Ammon's horn (tissue), 1 donor: Measurements from ENCODE around the gene PNRC1.
"Not testable (repeated sequence)": the region's sequence is repeated elsewhere in the genome, so short reads cannot be mapped to it uniquely, and the experiment has no call there.

Experiments
- DNase-seq: peaks from one replicate; pipeline ENCODE4 v3.0.0-alpha.2; 2016; ENCODE audit warnings: low spot score

PNRC1 gene

DNA sequence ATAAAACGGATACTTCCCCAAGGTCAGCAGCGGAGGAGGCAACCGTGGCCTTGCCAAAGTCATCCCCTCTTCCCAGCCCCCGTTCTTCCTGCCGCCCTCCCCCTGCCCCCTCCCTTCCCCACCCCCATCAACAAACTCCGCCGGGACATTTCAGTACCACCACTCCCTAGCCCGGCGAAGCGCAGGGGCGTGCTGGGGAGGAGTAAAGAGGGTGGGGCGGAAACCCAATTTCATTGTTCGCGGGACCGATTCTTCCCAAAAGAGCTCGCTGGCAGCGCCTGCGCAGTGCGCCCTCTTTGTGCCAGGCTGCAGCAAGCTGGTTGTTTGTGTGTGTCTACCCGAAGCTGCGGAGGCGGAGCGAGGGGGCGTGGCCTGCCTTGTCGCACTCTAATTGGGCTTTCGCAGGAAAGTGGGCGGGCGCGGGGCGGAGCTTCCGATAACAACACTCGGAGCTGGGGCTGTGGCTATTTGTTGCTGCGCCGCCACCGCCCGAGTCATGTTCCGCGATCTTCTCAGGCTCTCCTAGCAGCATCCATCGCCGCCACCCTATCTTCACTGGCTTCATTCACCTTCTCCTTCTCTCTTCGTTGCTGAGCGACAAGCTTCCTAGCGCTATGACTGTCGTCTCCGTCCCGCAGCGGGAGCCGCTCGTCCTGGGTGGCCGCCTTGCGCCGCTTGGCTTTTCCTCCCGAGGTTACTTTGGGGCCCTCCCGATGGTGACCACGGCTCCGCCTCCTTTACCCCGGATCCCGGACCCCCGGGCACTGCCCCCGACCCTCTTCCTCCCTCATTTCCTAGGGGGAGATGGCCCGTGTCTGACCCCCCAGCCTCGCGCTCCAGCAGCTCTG is at the start of gene PNRC1:
TSS of gene PNRC1 (plus strand) at position 471 of the 848 bp plus-strand sequence. CDS start at position 615, 144 bp downstream.
- peak; percentile 100 for DNase-seq

DNA sequence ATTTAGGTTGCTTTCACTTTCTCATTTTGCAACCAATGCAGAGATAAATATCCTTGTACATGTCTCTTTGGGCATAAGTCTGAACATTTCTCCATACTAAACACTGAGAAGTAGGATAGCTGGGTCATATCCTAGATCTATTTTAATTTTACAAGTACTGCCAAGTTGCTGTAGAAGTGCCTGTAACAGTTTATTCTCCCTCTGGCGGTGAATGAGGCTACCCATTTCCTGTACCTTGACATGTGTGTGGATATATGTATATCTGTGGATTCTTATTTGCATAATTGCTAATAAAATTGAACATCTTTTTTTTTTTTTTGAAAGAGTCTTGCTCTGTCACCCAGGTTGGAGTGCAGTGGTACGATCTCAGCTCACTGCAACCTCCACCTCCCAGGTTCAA is 48.0 kb upstream of the PNRC1 start:
- no peak for DNase-seq

DNA sequence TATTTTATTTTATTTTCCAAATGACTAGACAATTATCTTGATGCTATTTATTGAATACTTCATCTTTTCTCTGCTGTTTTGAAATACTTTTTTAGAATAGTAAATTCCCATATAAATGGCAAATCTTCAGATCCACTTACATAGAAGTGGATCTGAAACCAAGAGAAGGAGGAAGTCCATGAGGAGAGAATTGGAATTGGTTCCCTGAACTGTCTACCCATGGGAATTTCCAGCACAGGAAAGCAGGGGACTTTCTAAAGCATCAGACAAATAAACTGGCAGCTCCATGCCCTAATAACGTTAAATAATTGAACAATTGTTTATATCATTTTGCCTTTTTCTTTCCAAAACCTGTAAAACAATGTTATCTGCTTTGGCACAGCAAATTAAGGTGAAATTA is 47.1 kb upstream of the PNRC1 start:
- no peak for DNase-seq

DNA sequence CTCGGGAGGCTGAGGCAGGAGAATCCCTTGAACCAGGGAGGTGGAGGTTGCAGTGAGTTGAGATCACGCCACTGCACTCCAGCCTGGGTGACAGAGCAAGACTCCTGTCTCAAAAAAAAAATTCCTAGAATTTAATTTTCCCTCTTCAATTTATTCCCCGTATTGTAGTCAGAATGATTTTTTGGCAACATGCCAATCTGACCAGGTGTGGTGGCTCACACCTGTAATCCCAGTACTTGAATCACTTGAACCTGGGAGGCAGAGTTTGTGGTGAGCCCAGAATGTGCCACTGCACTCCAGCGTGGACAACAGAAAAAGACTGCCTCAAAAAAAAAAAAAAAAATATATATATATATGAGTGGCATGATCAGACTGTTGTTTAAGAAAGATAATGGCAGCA is 46.4 kb upstream of the PNRC1 start:
- DNase-seq = not testable (repeated sequence)

DNA sequence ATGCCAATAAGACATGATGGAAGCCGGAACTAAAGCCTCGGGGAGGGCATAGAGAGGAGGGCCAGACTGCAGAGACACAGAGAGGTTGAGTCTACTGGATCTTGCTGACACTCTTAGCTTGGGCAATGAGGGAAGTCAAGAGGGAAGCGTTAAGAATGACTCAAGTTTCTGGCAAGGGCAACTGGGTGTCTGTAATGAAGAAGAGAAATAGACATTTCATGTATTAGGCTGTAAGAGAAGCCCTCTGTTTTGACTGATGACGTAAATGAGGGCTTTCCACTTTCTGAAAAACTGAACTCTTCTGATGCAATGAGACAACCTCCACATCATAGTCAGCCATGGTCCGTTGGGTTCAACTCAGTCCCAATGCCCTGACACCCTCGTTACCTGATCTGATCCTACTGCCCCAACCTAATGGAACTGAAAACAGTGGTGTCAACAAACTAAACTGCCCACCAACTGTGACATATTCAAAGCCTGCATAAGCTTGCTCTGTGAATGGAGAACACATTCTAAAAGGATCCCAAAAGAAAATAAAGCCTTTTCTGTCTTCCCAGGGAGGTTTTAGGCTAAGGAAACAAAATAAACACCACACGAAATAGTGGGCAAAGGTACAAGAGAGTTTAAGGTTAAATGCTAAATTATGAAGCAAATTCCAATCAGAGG is 45.8 kb upstream of the PNRC1 start:
- DNase-seq = peak; percentile 57

DNA sequence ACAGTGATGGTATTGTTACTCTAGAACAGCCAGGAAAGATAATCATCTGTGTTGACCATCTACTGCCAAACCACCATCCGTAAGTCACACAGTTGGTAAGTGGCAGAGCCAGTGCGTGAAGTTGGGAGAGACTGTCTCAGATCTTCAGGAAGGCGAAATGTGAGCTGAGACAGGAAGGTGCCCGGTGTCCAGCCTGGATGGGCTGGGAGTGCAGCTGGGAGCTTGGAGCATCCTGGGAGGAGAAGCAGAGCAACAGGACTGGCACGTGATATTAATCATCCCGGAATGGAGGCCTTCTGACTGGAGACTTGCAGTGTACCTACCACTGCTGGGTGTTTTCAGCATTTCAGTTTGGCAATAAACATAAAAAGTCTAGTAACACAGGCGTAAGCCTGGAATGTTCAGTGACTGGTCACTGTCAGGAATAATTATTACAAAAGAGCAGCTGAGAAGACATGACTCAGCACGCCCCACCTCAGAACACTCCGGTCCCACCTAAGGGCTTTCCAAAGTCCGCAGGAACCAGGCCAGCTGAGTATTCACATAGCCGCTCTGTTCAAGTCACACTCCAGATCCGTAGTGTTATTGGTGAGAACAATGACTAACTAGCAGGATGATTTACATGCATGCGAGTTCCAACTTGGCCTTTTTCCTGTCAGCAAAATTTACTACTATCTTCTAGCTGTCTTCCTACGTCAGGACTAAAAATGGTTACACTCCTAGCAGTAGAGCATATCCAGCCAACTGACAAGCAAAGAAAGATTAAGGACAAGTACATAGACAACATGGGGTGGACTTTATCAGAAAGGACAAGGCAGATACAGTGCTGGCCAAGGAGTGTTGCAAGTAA is 45.1 kb upstream of the PNRC1 start:
- peak; percentile 68 for DNase-seq

DNA sequence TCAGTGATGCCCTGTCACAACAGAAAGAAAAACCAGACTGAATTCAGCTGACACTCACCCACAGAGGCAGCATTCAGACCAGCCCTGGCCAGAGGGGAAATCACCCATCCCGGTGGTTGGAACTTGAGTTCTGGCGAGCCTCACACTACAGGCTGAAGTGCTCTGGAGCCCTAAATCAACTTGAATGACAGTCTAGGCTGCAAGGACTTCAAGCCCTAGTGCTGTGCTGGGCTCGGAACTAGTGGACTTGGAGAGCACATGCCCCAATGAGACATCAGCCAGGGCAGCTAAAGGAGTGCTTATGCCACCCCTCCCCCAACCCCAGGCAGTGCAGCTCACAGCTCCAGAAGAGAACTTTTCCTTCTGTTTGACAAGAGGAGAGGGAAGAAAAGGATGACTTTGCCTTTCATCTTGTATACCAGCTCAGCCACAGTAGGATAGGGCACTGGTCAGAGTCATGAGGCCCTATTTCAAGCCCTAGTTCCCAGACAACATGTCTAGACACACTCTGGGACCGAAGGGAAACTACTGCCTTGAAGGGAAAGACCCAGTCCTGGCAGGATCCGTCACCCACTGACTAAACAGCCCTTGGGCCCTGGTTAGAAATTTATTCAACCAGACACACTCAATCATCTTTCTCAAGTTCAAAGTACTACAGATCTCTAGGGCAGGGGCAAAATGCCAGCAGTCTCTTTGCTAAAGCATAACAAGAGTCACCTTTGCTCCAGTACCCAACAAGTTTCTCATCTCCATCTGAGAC is 43.2 kb upstream of the PNRC1 start:
- DNase-seq = no peak

DNA sequence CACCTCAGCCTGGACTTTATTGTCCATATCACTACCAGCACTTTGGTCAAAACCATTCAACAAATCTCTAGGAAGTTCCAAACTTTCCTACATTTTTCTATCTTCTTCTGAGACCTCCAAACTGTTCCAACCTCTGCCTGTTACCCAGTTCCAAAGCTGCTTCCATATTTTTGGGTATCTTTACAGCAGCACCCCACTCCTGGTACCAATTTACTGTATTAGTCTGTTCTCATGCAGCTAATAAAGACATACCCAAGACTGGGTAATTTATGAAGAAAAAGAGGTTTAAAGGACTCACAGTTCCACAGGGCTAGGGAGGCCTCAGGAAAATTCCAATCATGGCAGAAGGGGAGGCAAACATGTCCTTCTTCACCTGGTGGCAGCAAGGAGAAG is 42.7 kb upstream of the PNRC1 start:
- not testable (repeated sequence) for DNase-seq

DNA sequence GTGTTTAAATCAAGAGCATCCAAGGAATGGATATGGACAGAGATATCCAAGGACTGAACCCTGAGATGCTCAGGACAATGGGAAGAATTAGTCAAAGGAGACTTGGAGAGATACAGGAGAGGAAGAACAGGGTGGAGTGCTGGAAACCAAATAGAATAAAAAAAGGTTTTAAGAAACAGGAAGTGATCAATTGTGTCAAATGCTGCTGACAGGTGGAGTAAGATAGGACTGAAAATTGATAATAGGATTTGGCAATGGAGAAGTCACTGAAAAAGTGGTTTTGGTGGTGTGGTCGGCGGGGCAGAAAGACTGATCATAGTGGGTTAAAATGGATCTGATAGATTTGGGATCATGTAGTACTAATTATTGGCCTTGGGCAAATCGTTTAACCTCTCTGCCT is 37.9 kb upstream of the PNRC1 start:
- no peak for DNase-seq

DNA sequence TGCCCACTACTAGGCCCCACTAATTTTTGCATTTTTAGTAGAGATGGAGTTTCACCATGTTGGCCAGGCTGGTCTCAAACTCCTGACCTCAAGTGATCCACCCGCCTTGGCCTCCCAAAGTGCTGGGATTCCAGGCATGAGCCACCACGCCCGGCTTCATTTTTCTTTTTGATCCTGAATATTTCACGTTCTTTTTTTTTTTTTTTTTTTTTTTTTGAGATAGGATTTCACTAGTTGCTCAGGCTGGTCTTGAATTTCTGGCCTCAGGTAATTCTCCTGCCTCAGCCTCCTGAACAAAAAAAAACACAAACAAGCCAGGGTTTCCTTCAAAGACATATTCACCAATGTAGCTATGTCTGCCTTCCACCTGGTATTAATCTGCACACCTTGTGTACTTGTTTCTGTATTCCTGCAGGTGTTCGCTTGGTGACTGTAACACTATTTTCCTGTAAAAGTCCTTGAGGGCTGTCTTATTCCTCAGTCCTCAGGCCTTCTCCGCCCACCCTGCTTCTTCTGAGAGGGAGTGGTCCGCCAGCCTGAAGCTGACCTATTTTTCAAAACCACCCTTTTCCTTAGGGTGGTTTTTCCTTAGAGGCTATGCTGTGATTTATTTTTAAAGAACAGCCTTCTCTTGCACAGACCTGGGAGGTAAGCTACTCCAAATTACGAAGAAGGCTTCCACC is 36.1 kb upstream of the PNRC1 start:
- no peak for DNase-seq

DNA sequence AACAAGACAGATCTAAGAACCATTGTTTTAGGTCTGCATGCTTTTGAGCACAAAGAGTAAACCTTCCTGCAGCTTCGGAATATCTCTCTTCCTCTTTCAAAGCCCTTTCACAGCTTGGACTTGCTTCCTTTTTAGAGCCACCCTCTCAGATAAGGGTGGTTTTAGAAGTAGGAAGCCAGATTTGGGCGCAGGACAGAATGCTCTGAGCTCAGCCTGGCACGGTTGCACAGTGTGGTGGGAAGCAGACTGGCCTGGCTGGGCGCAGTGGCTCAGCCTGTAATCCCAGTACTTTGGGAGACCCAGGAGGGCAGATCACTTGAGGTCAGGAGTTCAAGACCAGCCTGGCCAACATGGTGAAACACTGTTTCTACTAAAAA is 35.6 kb upstream of the PNRC1 start:
- peak; percentile 75 for DNase-seq

DNA sequence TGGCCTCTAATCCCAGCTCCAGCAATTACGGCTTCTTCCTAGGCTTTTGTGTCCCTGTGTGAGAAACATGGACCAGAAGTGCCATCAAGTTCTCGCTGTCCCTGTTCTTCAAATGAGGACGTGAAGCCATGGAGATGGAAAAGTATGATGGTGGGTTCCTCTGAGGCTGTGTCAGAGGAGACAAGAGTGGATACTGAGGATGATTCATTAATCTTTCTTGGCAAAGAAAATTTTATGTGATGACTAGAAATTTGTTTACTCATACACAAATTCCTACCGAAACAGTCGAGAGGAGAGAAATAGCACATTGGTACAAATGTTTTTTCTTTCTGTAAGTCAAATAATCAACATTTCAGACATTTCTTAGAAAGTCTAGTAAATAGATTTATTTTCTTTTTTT is 35.0 kb upstream of the PNRC1 start:
- no peak for DNase-seq

DNA sequence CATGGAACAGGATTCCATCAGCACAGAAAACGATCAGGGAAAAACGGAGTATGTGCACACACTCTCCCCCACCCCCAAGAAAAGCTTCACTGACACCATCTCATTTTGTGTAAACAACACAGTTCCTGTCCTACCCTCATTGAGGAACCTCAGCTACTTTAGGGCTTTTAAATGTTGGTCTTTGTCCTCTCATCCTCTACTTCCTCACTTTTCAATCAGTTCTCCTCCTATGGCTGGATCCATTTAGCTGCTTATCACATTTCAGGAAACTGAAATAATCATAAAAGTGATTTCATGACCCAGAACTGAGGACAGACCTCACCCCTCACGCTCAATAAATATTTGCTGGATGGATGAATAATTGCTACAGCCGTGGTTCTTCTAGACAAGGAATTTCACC is 33.1 kb upstream of the PNRC1 start:
- no peak for DNase-seq

DNA sequence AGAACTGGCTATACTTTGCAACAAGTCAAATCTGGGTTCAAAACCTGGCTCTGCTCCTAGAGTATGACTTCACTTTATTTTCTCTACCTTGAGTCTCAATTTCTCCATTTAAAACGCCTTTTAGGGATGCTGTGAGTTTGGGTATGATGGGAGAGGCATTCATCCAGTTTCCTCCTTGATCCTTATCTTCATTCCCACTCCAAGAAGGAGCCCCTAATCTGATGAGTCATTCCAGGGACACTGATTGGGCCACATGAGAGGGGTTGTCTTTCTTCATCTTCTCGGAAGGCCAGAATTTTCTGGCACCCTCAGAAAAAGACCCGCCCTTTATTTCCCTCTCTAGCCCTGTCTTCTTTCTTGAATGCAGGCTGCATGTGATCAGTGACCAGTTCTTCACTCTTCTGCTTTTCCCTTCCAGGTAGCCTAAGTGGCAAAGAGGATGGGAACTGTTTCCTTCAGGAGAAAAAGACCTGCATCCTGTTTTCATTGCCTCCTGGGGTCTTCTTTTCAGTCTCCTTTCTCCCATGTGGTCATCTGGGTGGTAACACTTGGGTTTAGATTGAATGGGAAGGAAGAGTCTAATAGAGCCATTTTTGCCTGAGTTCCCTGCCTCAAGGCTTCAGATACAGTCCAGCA is 32.1 kb upstream of the PNRC1 start:
- no peak for DNase-seq

DNA sequence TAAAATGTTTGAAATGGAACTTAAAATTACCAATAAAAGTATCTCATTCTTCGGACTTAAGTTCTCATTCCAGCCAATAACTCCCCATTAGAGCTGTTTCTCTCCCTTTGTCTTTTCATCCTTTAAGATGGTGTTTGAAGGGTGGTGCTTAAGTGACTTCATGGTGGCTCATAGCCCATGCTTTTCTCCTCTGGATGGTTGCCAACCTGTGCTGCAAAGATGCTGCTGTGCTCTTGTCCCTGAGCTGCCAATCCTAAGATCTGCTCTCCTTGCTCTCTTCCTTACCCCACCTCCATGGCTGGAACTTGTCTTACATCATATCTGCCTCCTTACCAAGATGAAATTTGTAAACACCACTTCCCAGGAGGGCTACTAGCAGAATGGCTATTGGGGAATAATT is 31.6 kb upstream of the PNRC1 start:
- no peak for DNase-seq

DNA sequence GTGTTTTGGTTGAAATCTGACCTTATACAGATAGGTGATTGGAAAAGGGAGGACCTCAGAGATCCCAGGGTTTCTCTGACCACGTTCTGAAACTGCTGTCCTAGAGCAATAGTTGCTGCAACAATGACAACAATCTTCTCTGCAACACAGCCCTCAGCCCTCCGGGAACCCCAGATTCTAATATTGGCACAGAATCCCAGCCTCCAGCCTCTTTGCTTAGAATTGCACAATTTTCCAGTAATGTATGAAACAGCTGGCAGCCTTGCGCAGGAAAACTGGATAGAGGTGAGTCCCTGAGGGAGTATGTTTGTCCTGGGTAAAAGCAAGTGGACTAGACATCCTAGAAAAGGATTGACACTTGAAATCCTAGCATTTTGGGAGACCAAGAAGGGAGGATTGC is 30.4 kb upstream of the PNRC1 start:
- DNase-seq = no peak

DNA sequence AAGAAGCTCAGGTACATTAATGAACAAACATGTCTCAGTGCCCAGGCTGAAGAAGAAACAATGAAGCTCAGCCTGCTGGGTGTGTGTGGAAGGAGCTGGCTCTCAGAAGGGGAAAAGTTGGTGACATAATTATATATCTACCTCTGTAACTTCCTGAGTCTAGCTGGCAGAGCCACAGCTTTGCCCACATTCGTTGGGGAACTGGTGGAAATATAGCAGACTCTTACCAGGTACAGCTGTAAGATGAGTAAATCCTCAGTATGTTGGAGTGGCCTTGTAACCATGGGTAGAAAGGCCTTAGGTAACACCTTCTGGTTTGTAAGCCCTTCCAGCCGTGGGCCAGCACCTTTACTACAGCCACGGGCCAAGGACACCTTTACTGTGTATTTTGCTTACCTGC is 29.9 kb upstream of the PNRC1 start:
- DNase-seq = no peak

DNA sequence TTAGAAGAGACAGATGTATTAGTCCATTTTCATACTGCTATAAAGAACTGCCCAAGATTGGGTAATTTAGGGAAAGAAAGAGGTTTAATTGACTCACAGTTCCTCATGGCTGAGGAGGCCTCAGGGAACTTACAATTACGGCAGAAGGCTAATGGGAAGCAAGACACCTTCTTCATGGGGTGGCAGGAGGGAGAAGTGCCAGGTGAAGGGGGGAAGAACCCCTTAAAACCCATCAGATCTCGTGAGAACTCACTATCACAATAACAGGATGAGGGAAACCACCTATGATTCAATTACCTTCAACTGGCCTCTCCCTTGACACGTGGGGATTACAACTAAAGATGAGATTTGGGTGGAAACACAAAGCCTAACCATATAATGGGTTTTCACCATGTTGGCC is 28.9 kb upstream of the PNRC1 start:
- no peak for DNase-seq

DNA sequence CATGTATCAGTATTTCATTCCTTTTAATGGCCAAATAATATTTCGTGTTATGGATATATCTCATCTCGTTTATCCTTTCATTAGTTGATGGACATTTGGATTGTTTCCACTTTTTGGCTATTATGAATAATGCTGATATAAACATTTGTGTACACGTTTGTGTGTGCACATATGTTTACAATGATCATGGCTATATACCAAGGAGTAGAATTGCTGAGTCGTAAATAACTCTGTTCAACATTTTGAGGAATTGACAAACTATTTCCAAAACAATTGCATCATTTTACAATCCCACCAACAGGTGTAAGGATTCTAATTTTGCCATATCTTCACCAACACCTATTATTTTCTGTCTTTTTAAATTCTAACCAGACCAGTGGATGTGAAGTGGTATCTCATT is 26.3 kb upstream of the PNRC1 start:
- DNase-seq = no peak

DNA sequence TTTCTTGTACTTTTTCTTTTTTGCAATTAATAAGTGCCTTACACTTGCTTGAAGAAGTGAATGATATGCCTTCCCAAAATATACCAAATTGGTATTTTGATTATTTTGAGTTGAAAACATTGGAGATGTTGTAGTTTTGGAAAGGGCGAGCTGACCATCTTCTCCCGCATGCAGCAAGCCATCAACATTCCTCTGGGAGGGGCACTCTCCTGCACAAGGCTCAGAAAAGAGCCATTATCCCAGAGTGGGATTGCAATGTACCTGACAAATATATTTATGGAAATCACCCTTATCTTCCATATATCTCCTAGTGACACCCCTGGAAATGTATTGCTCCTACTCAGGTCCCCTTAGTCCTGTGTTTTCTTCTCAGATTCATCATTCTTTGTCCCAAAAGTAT is 22.8 kb upstream of the PNRC1 start:
- no peak for DNase-seq

DNA sequence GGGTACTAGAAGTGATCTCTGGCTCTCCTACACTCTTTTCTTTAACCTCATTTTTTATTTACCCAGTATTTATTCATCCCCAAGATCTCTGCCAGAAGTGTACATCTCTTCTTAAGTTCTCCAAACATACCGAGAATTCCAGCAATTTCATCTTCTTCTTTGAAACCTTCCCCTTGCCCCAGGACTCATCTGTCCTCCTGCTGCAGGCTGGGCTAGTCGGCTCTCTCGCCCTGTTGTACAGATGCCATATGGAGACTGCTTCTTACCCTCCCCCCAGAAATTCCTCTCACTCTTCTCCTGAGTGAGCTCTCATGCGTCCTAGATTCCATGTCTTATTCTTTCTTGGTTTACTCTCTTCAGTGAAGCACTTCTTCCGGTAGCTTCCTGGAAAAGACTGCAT is 21.9 kb upstream of the PNRC1 start:
- DNase-seq = no peak
